ENCODE results near the gene LAMB3.

The LAMB3 gene

GRCh38 chr1:209609791-209610630, 42.2 kb downstream of the LAMB3 start:
- no peak overlapping the region for H3K4me3 Mint-ChIP-seq
- no peak for DNase-seq
- H3K9me3 Mint-ChIP-seq, result no peaks in the 10 kb centered on the region
- H3K27ac Mint-ChIP-seq, result no peak overlapping the region
- no peaks in the 10 kb centered on the region for H3K27me3 Mint-ChIP-seq
- no peaks in the 10 kb centered on the region for H3K4me1 Mint-ChIP-seq (ENCODE audit: low read depth)
- no peaks in the 10 kb centered on the region for H3K36me3 Mint-ChIP-seq (ENCODE audit: low read depth)

- no peak for DNase-seq
- Mint-ChIP-seq H3K9me3 (no peaks in the 10 kb centered on the region), H3K27me3 (no peaks in the 10 kb centered on the region), H3K36me3 (ENCODE audit: low read depth) (no peaks in the 10 kb centered on the region), H3K4me3 (no peak overlapping the region), H3K27ac (no peak overlapping the region), H3K4me1 (ENCODE audit: low read depth) (no peaks in the 10 kb centered on the region)
Measured at GRCh38 chr1:209609041-209609790, 43.0 kb downstream of the LAMB3 start.

- no peaks in the 10 kb centered on the region for H3K4me1 Mint-ChIP-seq (ENCODE audit: low read depth)
- no peak overlapping the region for H3K4me3 Mint-ChIP-seq
- no peak for DNase-seq
- H3K9me3 Mint-ChIP-seq, result no peaks in the 10 kb centered on the region
- H3K27ac Mint-ChIP-seq, result peak overlapping the region; percentile 2
- H3K36me3 Mint-ChIP-seq (ENCODE audit: low read depth), result no peaks in the 10 kb centered on the region
- H3K27me3 Mint-ChIP-seq, result no peaks in the 10 kb centered on the region
Measured at GRCh38 chr1:209607795-209608178, 44.4 kb downstream of the LAMB3 start.

GRCh38 chr1:209607102-209607794, 45.0 kb downstream of the LAMB3 start:
- Mint-ChIP-seq H3K9me3 (no peaks in the 10 kb centered on the region), H3K27ac (peak overlapping the region; percentile 56), H3K36me3 (ENCODE audit: low read depth) (no peaks in the 10 kb centered on the region), H3K4me1 (ENCODE audit: low read depth) (no peaks in the 10 kb centered on the region), H3K4me3 (no peak overlapping the region), H3K27me3 (no peaks in the 10 kb centered on the region)
- peak; percentile 43 for DNase-seq

- Mint-ChIP-seq H3K4me3 (no peak overlapping the region), H3K9me3 (no peaks in the 10 kb centered on the region), H3K27ac (no peak overlapping the region), H3K4me1 (ENCODE audit: low read depth) (no peaks in the 10 kb centered on the region), H3K27me3 (peaks cover 16% of the 10 kb centered on the region), H3K36me3 (ENCODE audit: low read depth) (no peaks in the 10 kb centered on the region)
- DNase-seq, result no peak
Measured at GRCh38 chr1:209603877-209604276, 48.3 kb downstream of the LAMB3 start.

- Mint-ChIP-seq H3K27ac (no peak overlapping the region), H3K27me3 (peaks cover 16% of the 10 kb centered on the region), H3K9me3 (no peaks in the 10 kb centered on the region), H3K4me1 (ENCODE audit: low read depth) (no peaks in the 10 kb centered on the region), H3K36me3 (ENCODE audit: low read depth) (no peaks in the 10 kb centered on the region), H3K4me3 (no peak overlapping the region)
- peak; percentile 40 for DNase-seq
Measured at GRCh38 chr1:209601809-209602657, 50.2 kb downstream of the LAMB3 start.

GRCh38 chr1:209600541-209600940, 51.7 kb downstream of the LAMB3 start:
- Mint-ChIP-seq H3K4me1 (ENCODE audit: low read depth) (no peaks in the 10 kb centered on the region), H3K9me3 (no peaks in the 10 kb centered on the region), H3K27me3 (peaks cover 16% of the 10 kb centered on the region), H3K27ac (no peak overlapping the region), H3K36me3 (ENCODE audit: low read depth) (no peaks in the 10 kb centered on the region), H3K4me3 (no peak overlapping the region)
- DNase-seq, result no peak

- DNase-seq, result no peak
- Mint-ChIP-seq H3K4me3 (no peak overlapping the region), H3K36me3 (ENCODE audit: low read depth) (no peaks in the 10 kb centered on the region), H3K27ac (no peak overlapping the region), H3K27me3 (peaks cover 19% of the 10 kb centered on the region), H3K4me1 (ENCODE audit: low read depth) (no peaks in the 10 kb centered on the region), H3K9me3 (no peaks in the 10 kb centered on the region)
Measured at GRCh38 chr1:209598227-209598626, 54.0 kb downstream of the LAMB3 start.

- Mint-ChIP-seq H3K9me3 (no peaks in the 10 kb centered on the region), H3K27ac (no peak overlapping the region), H3K4me3 (no peak overlapping the region), H3K27me3 (peaks cover 21% of the 10 kb centered on the region), H3K4me1 (ENCODE audit: low read depth) (no peaks in the 10 kb centered on the region), H3K36me3 (ENCODE audit: low read depth) (no peaks in the 10 kb centered on the region)
- DNase-seq, result no peak
Measured at GRCh38 chr1:209597499-209597898, 54.7 kb downstream of the LAMB3 start.

- peaks cover 21% of the 10 kb centered on the region for H3K27me3 Mint-ChIP-seq
Measured at GRCh38 chr1:209595599-209596285, 56.5 kb downstream of the LAMB3 start.

GRCh38 chr1:209595028-209595427, 57.2 kb downstream of the LAMB3 start:
- no peaks in the 10 kb centered on the region for H3K4me1 Mint-ChIP-seq (ENCODE audit: low read depth)
- H3K27me3 Mint-ChIP-seq, result peaks cover 14% of the 10 kb centered on the region
- no peak overlapping the region for H3K4me3 Mint-ChIP-seq

More at GRCh38 chr1:209595599-209596285, 56.5 kb downstream of the LAMB3 start:
- Mint-ChIP-seq H3K4me1 (ENCODE audit: low read depth) (no peaks in the 10 kb centered on the region), H3K27ac (no peak overlapping the region), H3K9me3 (no peaks in the 10 kb centered on the region), H3K4me3 (no peak overlapping the region), H3K36me3 (ENCODE audit: low read depth) (no peaks in the 10 kb centered on the region)
- DNase-seq, result no peak

GRCh38 chr1:209594440-209594839, 57.8 kb downstream of the LAMB3 start:
- Mint-ChIP-seq H3K27ac (no peak overlapping the region), H3K36me3 (ENCODE audit: low read depth) (no peaks in the 10 kb centered on the region), H3K9me3 (no peaks in the 10 kb centered on the region), H3K27me3 (peaks cover 10% of the 10 kb centered on the region), H3K4me3 (no peak overlapping the region), H3K4me1 (ENCODE audit: low read depth) (no peaks in the 10 kb centered on the region)
- DNase-seq, result no peak

More at GRCh38 chr1:209595028-209595427, 57.2 kb downstream of the LAMB3 start:
- no peaks in the 10 kb centered on the region for H3K36me3 Mint-ChIP-seq (ENCODE audit: low read depth)
- H3K27ac Mint-ChIP-seq, result no peak overlapping the region
- H3K9me3 Mint-ChIP-seq, result no peaks in the 10 kb centered on the region
- no peak for DNase-seq

- no peak for DNase-seq
- H3K27ac Mint-ChIP-seq, result no peak overlapping the region
- peaks cover 7% of the 10 kb centered on the region for H3K27me3 Mint-ChIP-seq
- no peaks in the 10 kb centered on the region for H3K9me3 Mint-ChIP-seq
- H3K4me3 Mint-ChIP-seq, result no peak overlapping the region
- H3K36me3 Mint-ChIP-seq (ENCODE audit: low read depth), result no peaks in the 10 kb centered on the region
- H3K4me1 Mint-ChIP-seq (ENCODE audit: low read depth), result no peaks in the 10 kb centered on the region
Measured at GRCh38 chr1:209593747-209594146, 58.5 kb downstream of the LAMB3 start.
